IPS-NIHi7 (cell line): ENCODE data around the gene RETREG1.
"Not testable (repeated sequence)": the region's sequence is repeated elsewhere in the genome, so short reads cannot be mapped to it uniquely, and the experiment has no call there.

Experiments
- DNase-seq: peaks from one replicate; pipeline ENCODE4 v3.0.0; 2012; ENCODE audit warnings: mixed read lengths; ENCODE audit errors: extremely low spot score

Gene RETREG1

GRCh38 chr5:16617274-16617968, 624 bp upstream of the RETREG1 start:
- peak; percentile 26 for DNase-seq

DNA sequence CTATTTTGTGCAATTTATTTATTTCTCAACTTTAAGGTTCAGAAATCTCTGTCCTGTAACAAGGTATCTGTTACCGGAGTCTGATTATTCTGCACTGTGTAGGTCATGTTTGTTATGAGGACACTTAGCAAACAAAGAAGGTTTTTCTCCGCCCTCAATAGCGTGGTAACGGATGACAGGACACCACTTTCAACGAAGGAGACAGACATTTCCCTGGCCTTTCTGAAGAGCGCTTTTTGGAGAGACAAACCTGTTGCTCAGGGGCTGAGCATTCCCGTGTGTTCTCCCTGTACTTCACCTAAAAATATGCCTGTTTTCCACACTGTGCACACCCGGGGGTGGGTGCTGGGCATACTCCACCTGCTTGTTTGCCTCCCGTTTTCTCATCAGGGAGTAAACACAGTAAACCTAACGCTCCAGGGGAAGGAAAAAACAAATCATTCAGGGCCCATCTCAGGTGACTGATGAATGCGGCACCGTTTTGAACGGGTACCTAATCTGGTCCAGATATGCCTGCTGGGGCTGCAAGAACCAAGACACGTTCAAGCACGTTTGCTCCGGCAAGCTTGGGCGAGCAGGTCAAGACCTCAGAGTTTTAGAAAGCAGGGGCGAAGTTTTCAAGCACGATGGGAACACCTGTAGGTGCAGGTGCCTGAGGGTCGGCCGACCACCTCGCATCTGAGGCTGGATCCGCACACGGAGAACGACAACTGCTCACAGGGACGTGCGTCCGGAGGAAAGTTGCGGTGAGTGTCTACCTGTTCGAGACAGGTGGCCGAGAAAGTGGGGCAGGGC, 859 bp downstream of the RETREG1 start:
- no peak for DNase-seq

DNA sequence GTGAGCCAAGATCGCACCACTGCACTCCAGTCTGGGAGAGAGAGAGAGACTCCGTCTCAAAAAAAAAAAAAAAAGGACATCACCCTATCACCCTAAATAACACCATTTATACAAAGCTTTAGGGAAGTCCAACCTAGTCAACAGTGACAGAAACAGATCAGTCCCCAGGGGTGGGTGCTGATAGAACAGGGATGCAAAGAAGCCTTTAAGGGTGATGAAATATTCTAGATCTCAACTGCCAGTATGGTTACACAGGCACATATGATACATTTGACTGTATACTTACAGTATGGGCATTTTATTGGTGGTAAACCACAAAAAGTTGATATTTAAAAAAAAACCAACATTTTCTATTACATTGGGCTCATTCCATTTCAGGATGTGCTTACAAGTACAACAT, 4.8 kb downstream of the RETREG1 start:
- no peak for DNase-seq

DNA sequence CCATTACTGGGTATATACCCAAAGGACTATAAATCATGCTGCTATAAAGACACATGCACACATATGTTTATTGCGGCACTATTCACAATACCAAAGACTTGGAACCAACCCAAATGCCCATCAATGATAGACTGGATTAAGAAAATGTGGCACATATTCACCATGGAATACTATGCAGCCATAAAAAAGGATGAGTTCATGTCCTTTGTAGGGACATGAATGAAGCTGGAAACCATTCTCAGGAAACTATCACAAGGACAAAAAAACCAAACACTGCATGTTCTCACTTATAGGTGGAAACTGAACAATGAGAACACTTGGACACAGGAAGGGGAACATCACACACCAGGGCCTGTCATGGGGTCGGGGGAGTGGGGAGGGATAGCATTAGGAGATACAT, 5.9 kb downstream of the RETREG1 start:
- not testable (repeated sequence) for DNase-seq

DNA sequence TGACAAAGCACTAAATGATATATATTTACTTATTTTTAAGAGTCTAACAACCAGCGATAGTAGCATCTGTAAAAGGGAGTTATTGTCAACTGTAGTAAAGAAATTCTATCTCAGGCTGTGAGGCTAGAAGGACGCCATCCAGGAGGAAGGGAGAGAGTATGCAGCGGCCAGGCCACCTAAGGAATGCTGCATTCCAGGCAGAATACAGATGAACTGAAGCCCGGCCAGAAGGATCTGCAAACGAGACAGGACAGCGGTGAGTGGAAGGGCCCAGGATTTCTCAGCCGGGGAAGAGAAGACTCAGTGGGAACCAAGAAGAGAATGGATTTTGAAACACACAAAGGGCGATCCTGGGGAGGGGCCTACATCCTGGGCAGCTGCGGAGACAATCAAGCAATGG, 7.4 kb downstream of the RETREG1 start:
- DNase-seq, result no peak

DNA sequence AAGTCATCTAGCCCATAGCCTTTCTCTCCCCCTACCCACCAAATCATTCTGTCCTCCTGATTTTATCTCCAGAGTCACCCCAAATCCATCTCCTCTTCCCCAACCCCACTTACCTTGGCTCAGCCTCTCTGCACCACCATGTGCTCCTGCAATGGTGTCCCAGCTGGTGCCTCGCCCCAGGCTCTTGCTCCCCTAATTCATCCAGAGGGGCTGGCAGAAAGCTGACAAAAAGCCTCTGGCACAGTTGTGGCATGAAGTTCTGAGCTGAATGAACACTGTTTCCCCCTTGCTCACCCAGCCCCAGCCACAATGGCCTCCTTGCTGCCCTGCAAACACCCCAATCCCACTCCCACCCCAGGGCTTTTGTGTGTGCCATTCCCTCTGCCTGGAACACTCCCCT, 10.2 kb downstream of the RETREG1 start:
- DNase-seq, result no peak

- DNase-seq, result no peak
Observed at GRCh38 chr5:16603701-16604100, 13.1 kb downstream of the RETREG1 start.

DNA sequence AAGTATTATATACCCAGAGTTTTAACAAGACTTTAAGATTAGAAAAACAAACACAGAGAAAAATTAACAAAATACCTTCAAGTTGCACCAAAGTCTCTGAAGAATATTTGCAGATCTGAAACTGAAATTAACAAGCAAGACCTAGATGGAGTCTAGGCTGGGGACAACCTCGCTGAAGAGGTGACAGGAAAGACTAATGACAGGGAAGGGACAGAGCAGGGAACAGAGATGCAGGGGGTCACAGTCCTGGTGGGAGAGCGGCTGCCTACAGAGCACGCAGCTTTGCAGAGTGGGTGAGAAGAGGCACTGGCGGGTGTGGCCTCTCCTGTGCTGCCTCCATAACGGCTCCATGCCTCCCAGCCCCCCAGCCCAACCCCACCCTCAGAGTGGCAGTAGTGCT, 13.5 kb downstream of the RETREG1 start:
- no peak for DNase-seq

DNA sequence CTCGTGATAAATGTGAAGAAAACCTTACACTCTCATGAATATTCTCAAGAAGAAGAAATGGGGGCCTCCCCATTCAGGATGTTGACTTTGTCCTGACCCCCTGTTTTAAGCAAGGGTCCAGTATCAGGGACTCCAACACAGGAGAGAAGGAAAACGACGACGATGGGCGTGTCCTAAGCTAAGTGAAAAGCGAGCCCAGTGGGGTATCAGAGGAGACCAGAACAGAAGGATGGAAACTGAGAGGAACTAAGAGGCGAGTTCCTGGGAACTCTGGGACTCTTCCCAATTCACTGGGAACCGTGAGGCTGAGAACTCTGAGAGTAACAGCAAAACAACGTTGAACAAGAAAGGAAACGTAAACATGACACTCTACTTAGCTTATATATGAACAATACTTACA, 14.6 kb downstream of the RETREG1 start:
- no peak for DNase-seq

DNA sequence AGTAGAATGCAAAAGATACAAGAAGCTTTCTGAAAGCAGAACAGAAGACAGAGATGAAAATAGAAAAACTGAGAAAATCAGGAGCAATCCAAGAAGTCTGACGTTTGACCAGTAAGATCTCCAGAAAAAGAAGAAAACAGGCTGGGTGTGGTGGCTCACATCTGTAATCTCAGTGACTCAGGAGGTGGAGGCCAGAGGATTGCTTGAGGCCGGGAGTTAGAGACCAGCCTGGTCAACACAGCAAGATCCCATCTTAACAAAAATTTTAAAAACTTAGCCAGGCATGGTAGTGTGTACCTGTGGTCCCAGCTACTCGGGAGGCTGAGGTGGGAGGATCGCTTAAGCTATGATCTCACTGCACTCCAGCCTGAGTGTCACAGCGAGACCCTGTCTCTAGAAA, 15.9 kb downstream of the RETREG1 start:
- no peak for DNase-seq

- no peak for DNase-seq
Observed at GRCh38 chr5:16600397-16600796, 16.4 kb downstream of the RETREG1 start.

DNA sequence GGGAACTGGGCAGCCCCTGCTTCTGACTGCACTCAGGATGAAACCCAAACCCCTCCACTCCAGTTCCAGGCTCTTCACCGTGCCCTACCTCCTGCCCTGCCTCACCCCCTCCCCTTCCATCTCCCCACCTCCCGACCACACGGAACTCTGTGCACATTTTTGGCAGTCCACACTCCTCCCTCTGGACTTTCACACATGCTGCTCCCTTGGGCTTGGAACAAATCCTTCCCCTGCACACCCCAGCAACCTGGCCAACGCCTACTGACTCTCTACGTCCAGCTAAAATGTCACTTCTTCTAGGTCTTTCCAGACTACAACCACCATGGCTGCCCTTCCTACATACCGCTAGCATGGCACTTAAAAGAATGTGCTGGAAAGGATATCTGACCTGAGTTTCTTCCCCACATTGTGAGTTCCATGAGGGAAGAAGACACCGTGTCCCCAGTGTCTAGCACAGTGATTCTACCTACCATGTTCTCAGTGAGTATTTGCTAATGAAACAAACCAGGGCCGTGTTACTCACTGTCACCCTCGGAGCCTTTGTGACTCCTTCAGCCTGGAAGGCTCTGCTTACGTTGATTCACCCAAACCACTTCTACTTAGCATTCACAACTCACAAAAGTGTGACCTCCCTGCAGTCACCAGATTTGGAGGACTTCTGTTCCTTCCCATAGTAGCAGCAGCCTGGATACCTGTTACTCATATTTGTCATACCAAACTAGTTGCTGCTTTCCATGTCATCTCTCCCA, 18.7 kb downstream of the RETREG1 start:
- no peak for DNase-seq

DNA sequence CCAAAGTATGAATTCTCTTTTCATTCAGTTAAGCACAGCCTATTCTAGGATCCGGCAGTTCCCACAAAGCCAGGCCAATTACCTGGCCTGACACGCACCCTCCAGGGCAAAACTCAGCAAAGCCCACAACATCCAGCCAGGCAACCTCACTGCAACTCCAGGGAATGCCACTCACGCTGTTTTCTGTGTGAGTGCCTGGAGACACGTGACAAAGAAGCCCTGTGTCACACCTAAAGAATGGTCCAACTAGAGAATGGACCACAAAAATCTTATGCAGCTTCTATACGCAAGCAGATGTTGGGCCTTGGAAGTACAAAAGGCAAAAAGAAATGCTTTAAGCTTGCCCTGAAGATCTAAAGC, 20.2 kb downstream of the RETREG1 start:
- DNase-seq, result no peak

GRCh38 chr5:16595881-16596580, 20.8 kb downstream of the RETREG1 start:
- DNase-seq, result no peak

GRCh38 chr5:16593628-16594027, 23.2 kb downstream of the RETREG1 start:
- no peak for DNase-seq

DNA sequence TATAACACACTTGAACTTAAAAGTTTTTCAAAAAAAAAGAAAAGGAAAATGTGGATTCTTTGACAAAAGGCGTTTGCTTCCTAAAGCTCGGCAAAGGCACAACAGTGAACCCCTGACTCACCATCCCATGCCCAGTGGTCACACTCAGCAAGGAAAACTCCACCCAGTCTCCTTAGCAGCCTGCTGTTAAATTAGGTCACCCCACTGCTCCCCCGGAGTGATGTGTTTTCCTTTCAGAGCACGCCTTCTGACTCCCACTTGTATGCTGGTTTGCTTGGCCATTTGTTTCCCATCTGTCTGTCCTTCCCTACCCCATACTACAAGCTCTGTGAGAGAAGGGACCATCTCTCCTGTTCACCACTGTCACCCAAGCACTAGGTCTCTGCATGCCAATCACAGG, 23.8 kb downstream of the RETREG1 start:
- DNase-seq, result no peak

- no peak for DNase-seq
Observed at GRCh38 chr5:16592255-16592654, 24.5 kb downstream of the RETREG1 start.

- no peak for DNase-seq
Observed at GRCh38 chr5:16590685-16591084, 26.1 kb downstream of the RETREG1 start.

- no peak for DNase-seq
Observed at GRCh38 chr5:16589658-16590057, 27.1 kb downstream of the RETREG1 start.

- no peak for DNase-seq
Observed at GRCh38 chr5:16588434-16589214, 28.2 kb downstream of the RETREG1 start.

DNA sequence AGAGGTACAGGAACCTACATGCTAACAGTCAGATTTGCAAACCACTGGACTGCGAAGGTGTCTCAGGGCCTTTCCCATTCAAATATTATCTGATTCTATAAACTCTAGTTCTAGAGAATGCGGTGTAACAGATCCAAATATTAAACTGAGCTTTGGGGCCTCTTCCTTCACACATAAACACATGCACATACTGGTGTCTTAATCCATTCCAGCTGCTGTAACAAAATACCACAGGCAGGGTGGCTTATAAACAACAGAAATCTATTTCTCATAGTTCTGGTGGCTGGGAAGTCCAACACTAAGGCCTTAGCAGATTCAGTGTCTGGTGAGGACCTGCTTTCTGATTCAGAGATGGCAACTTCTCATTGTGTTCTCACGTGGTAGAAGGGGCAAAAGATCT, 30.2 kb downstream of the RETREG1 start:
- no peak for DNase-seq
